Progenitor cell of endocrine pancreas (in vitro differentiated cells): ENCODE results near the gene FCGR3A. TPM values are rescaled to one million over a fixed set of nuclear protein-coding genes. Genes with fewer than 3 reads are reported as not detected.

Experiments
- DNase-seq: peaks from one replicate; pipeline ENCODE4 v3.0.0; 2021; ENCODE audit warnings: low spot score; ENCODE audit not compliant: unreplicated experiment
- H3K27ac Mint-ChIP-seq: 2 replicates; pipeline ENCODE4 v1.8.0; 2021; ENCODE audit warnings: mild to moderate bottlenecking, moderate library complexity, mixed read lengths
- H3K27me3 Mint-ChIP-seq: 2 replicates; pipeline ENCODE4 v1.8.0; 2021; ENCODE audit warnings: mixed read lengths
- H3K36me3 Mint-ChIP-seq: 2 replicates; pipeline ENCODE4 v1.8.0; 2022; ENCODE audit warnings: mixed read lengths; ENCODE audit not compliant: insufficient read depth
- H3K4me1 Mint-ChIP-seq: 2 replicates; pipeline ENCODE4 v1.8.0; 2021; ENCODE audit warnings: low read depth, mixed read lengths
- H3K4me3 Mint-ChIP-seq: 2 replicates; pipeline ENCODE4 v1.8.0; 2021; ENCODE audit warnings: low read depth, mild to moderate bottlenecking, moderate library complexity, mixed read lengths
- H3K9me3 Mint-ChIP-seq: 2 replicates; pipeline ENCODE4 v1.8.0; 2021; ENCODE audit warnings: low read depth, mixed read lengths
- total RNA-seq: library from RNA; stranded (reverse); gene quantifications from 2 replicates; pipeline ENCODE4 v1.2.1, GENCODE V29; 2021
- TF ChIP-seq, protein P1 (sequence below): fragments of 200-600 bp; sonication (generic); IDR thresholded peaks from one replicate; pipeline ENCODE4 v1.5.0; 2021; ENCODE audit warnings: antibody characterized with exemption, mild to moderate bottlenecking; ENCODE audit not compliant: unreplicated experiment

Gene FCGR3A
- total RNA-seq, 1 donor from 2014 or later: not detected

DNA sequence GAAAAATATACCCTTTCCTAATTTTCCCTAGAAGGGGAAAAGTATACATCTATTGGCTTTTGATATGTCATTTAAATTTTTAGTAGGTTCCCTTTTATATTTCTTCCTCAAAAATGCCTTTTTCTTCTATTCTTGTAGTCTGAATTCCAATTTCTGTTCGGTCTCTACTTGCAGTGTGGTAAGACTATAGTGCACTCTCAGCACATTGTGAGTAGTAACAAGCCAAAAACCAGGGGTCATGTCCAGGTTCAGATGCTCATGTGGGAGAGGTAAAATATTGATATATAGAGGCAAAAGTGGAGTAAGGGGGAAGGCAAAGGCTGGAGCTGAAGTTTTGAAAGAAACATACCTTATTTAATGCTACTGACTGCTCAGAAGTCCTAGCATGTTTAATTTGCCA is 48.4 kb downstream of the FCGR3A start:
- peaks cover 39% of the 10 kb centered on the region for H3K27me3 Mint-ChIP-seq
- TF ChIP-seq, protein P1, sequence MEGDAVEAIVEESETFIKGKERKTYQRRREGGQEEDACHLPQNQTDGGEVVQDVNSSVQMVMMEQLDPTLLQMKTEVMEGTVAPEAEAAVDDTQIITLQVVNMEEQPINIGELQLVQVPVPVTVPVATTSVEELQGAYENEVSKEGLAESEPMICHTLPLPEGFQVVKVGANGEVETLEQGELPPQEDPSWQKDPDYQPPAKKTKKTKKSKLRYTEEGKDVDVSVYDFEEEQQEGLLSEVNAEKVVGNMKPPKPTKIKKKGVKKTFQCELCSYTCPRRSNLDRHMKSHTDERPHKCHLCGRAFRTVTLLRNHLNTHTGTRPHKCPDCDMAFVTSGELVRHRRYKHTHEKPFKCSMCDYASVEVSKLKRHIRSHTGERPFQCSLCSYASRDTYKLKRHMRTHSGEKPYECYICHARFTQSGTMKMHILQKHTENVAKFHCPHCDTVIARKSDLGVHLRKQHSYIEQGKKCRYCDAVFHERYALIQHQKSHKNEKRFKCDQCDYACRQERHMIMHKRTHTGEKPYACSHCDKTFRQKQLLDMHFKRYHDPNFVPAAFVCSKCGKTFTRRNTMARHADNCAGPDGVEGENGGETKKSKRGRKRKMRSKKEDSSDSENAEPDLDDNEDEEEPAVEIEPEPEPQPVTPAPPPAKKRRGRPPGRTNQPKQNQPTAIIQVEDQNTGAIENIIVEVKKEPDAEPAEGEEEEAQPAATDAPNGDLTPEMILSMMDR: no peak

DNA sequence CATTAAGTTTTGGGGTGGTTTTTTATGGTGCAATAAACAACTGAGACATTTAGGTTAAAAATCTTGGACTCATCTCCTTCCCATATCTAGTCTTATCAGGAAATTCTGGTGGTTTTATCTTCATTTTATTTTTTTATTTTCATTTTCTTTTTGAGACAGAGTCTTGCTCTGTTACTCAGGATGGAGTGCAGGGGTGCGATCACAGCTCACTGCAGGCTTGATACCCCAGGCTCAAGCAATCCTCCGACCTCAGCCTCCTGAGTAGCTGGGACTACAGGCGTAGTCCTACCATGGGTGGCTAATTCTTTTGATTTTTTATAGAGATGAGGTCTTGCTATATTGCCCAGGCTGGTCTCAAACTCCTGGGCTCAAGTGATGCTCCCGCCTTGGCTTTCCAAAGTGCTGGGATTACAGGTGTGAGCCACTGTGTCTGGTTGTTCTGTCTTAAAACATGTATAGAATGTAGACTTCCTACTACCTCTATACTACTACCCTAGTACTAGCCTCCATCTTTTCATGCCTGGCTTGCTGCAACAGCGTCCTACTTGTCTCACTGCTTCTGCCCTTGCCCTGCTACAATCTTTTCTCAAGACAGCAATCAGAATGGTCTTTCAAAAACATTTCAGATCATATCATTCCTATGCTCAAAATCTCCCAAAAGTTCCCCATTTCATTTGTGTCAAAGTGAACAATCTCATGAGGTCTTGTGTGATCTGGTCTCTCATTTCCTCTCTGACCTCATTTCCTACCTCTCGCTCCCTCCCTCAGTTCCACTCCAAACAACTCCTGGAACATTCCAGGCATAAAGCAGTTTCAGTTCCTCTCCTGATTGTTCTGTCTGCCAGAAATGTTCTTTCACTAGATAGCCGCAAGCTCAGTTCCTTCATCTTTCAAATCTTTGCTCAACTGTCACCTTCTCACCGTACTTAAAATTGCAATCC is 50.2 kb downstream of the FCGR3A start:
- TF ChIP-seq, protein P1: no peak
- H3K27me3 Mint-ChIP-seq: peaks cover 40% of the 10 kb centered on the region
- no peak overlapping the region for H3K27ac Mint-ChIP-seq
- no peak overlapping the region for H3K4me3 Mint-ChIP-seq
- no peaks in the 10 kb centered on the region for H3K36me3 Mint-ChIP-seq
- peaks cover 8% of the 10 kb centered on the region for H3K4me1 Mint-ChIP-seq
- DNase-seq: no peak
- no peaks in the 10 kb centered on the region for H3K9me3 Mint-ChIP-seq

More for the DNA sequence above, 48.4 kb downstream of the FCGR3A start:
- no peaks in the 10 kb centered on the region for H3K36me3 Mint-ChIP-seq
- no peak overlapping the region for H3K27ac Mint-ChIP-seq
- no peak for DNase-seq
- no peak overlapping the region for H3K4me3 Mint-ChIP-seq
- peaks cover 9% of the 10 kb centered on the region for H3K4me1 Mint-ChIP-seq
- H3K9me3 Mint-ChIP-seq: no peaks in the 10 kb centered on the region

DNA sequence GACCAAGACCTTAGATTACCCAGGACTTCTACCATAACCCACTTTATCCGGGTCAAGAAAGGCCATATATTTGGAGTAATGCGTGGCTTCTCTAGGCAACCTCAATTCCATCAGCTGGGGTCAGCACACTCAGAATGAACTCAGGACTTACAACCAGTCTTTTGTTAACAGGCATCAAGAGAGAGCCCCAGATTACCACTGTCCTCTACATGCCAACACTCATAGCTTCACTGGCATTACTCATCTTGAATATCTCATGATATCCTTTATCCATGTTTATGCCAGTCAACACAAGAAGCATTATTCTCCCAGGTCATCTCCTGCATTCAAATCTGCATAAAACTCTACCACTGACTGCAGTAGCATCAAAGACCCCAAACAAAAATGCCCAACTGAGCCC is 51.0 kb downstream of the FCGR3A start:
- Mint-ChIP-seq H3K36me3 (no peaks in the 10 kb centered on the region), H3K27me3 (peaks cover 41% of the 10 kb centered on the region), H3K9me3 (no peaks in the 10 kb centered on the region), H3K4me1 (peaks cover 8% of the 10 kb centered on the region), H3K4me3 (no peak overlapping the region), H3K27ac (no peak overlapping the region)
- TF ChIP-seq, protein P1: no peak
- DNase-seq: no peak

DNA sequence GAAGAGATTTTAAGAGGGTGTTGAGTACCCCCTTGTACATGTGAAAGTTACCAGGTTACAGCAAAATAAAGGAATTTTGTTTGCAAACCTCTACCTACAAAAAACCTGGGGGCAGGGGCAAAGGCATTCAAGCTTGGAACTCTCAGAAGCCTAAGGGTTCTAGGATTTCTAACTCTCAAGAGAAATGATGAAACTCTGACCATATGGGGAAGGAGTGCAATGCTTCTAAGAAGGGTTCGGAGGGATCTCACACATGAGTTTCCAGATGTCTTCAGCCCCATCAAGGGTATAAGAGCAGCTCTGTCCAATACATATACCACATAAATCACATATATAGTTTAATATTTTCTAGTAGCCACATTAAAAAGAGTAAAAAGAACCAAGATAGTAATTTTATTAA is 51.7 kb downstream of the FCGR3A start:
- Mint-ChIP-seq H3K4me3 (no peak overlapping the region), H3K36me3 (no peaks in the 10 kb centered on the region), H3K9me3 (no peaks in the 10 kb centered on the region), H3K27ac (no peak overlapping the region), H3K4me1 (peaks cover 8% of the 10 kb centered on the region), H3K27me3 (peaks cover 42% of the 10 kb centered on the region)
- TF ChIP-seq, protein P1: no peak
- no peak for DNase-seq

DNA sequence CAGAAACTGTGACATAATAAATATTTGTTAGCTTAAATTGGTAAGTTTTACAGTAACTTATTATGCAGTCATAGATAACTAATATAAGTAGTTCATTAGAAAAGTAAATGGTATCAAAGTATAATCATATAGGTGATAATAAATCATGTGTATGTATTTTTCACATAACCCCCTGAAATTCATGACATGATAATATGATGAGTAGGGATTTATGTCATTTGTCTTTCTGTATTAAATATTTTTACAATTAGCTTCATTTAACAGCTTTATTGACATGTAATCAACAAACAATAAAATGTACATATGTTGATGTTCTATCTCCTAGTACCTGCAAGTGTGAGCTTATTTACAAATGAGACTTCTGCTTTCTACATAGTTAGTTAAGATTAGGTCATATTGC is 54.1 kb downstream of the FCGR3A start:
- no peak for DNase-seq
- H3K27me3 Mint-ChIP-seq: peaks cover 47% of the 10 kb centered on the region
- H3K4me1 Mint-ChIP-seq: peaks cover 4% of the 10 kb centered on the region
- TF ChIP-seq, protein P1: no peak
- H3K9me3 Mint-ChIP-seq: no peaks in the 10 kb centered on the region
- no peaks in the 10 kb centered on the region for H3K36me3 Mint-ChIP-seq
- no peak overlapping the region for H3K27ac Mint-ChIP-seq
- no peak overlapping the region for H3K4me3 Mint-ChIP-seq
